PC-3 (cell line): ENCODE data around the gene RABGGTA. TPM values are rescaled to one million over a fixed set of nuclear protein-coding genes. Genes with fewer than 3 reads are reported as not detected.

ENCODE experiments used
- ATAC-seq: fragments of 200-7000 bp; cut with Tn5 transposase; 2 replicates; pipeline ENCODE4 v1.9.1; 2020; ENCODE audit warnings: mild to moderate bottlenecking, moderate library complexity
- BruUV-seq: library from RNA; stranded (reverse); fragments of 400-500 nt; replicated peaks from 2 replicates; lab custom pipeline; 2021; lab: Mats Ljungman, UMichigan
- CTCF ChIA-PET: fragments of 300-600 bp; sonication (Branson Sonifier 250); formaldehyde crosslinking; loops from one replicate; lab custom pipeline; 2022; ENCODE audit warnings: antibody characterized with exemption; lab: Charles Lee
- POLR2A ChIA-PET: fragments of 300-600 bp; sonication (Branson Sonifier 250); formaldehyde crosslinking; loops from one replicate; lab custom pipeline; 2022; ENCODE audit warnings: antibody characterized with exemption; ENCODE audit not compliant: unreplicated experiment; lab: Charles Lee
- DNase-seq: peaks from one replicate; pipeline ENCODE4 v3.0.0-alpha.2; 2015
- H2AFZ ChIP-seq: fragments of 300-600 bp; sonication (generic); 2 replicates; pipeline ENCODE4 v1.6.0; 2016; ENCODE audit warnings: antibody characterized with exemption, low read length
- H3F3A ChIP-seq: fragments of 300-600 bp; sonication (generic); one replicate; pipeline ENCODE4 v1.6.0; 2017; ENCODE audit warnings: antibody characterized with exemption, low read length, control low read depth, mild to moderate bottlenecking; ENCODE audit not compliant: unreplicated experiment
- H3K27ac ChIP-seq: fragments of 300-600 bp; sonication (generic); 2 replicates; pipeline ENCODE4 v1.5.1; 2016; ENCODE audit warnings: mild to moderate bottlenecking, low read length
- H3K27me3 ChIP-seq: fragments of 300-600 bp; sonication (generic); 2 replicates; pipeline ENCODE4 v1.6.1; 2016; ENCODE audit warnings: low read length, mixed read lengths
- H3K36me3 ChIP-seq: fragments of 300-600 bp; sonication (generic); 2 replicates; pipeline ENCODE4 v1.6.1; 2016; ENCODE audit warnings: low read depth, mixed run types, low read length, mixed read lengths
- H3K4me1 ChIP-seq: fragments of 300-600 bp; sonication (generic); 2 replicates; pipeline ENCODE4 v1.5.1; 2016; ENCODE audit warnings: low read length; ENCODE audit not compliant: insufficient read depth
- H3K4me2 ChIP-seq: fragments of 300-600 bp; sonication (generic); 2 replicates; pipeline ENCODE4 v1.6.0; 2016; ENCODE audit warnings: low read length
- H3K4me3 ChIP-seq: fragments of 300-600 bp; sonication (generic); 2 replicates; pipeline ENCODE4 v1.5.1; 2016; ENCODE audit warnings: mild to moderate bottlenecking, low read length, mixed read lengths
- H3K79me2 ChIP-seq: fragments of 300-600 bp; sonication (generic); 2 replicates; pipeline ENCODE4 v1.6.1; 2017; ENCODE audit warnings: low read length, mixed read lengths
- H3K9ac ChIP-seq: fragments of 300-600 bp; sonication (generic); 2 replicates; pipeline ENCODE4 v1.6.0; 2016; ENCODE audit warnings: mild to moderate bottlenecking, low read length
- H3K9me2 ChIP-seq: fragments of 300-600 bp; sonication (generic); replicated peaks from 2 replicates; pipeline ENCODE4 v1.6.1; 2016; ENCODE audit warnings: mixed run types, low read length, mixed read lengths
- H3K9me3 ChIP-seq: fragments of 300-600 bp; sonication (generic); 2 replicates; pipeline ENCODE4 v1.6.1; 2016; ENCODE audit warnings: low read length, mixed read lengths
- H4K20me1 ChIP-seq: fragments of 300-600 bp; sonication (generic); 2 replicates; pipeline ENCODE4 v1.6.1; 2016; ENCODE audit warnings: low read length, mixed read lengths
- EZH2 ChIP-seq: fragments of 300-600 bp; sonication (generic); IDR thresholded peaks from one replicate; pipeline ENCODE4 v1.6.1; 2017; ENCODE audit warnings: antibody characterized with exemption, mild to moderate bottlenecking, low read length; ENCODE audit not compliant: unreplicated experiment
- EZH2phosphoT487 ChIP-seq: fragments of 300-600 bp; sonication (generic); IDR thresholded peaks from 2 replicates; pipeline ENCODE4 v1.6.1; 2018; ENCODE audit warnings: mild to moderate bottlenecking, antibody characterized with exemption, low read length, borderline replicate concordance
- intact Hi-C: fragments of 100-400 bp; cut with micrococcal nuclease; formaldehyde crosslinking; loops from 2 replicates; pipeline ENCODE4 v1.9.0; 2023
- total RNA-seq: library from RNA; depleted of rRNA; stranded (reverse); fragments of >200 nt; gene quantifications from 2 replicates; pipeline ENCODE4 v1.2.3, GENCODE V29; 2014
- TF ChIP-seq, protein P1 (sequence below): fragments of 300-600 bp; sonication (generic); conservative IDR thresholded peaks from 2 replicates; pipeline ENCODE4 v1.5.1; 2017; ENCODE audit warnings: antibody characterized with exemption, low read depth, mild to moderate bottlenecking, low read length

Gene RABGGTA
- total RNA-seq, 1 experiment from 2014 or later, result 39.2 TPM

DNA sequence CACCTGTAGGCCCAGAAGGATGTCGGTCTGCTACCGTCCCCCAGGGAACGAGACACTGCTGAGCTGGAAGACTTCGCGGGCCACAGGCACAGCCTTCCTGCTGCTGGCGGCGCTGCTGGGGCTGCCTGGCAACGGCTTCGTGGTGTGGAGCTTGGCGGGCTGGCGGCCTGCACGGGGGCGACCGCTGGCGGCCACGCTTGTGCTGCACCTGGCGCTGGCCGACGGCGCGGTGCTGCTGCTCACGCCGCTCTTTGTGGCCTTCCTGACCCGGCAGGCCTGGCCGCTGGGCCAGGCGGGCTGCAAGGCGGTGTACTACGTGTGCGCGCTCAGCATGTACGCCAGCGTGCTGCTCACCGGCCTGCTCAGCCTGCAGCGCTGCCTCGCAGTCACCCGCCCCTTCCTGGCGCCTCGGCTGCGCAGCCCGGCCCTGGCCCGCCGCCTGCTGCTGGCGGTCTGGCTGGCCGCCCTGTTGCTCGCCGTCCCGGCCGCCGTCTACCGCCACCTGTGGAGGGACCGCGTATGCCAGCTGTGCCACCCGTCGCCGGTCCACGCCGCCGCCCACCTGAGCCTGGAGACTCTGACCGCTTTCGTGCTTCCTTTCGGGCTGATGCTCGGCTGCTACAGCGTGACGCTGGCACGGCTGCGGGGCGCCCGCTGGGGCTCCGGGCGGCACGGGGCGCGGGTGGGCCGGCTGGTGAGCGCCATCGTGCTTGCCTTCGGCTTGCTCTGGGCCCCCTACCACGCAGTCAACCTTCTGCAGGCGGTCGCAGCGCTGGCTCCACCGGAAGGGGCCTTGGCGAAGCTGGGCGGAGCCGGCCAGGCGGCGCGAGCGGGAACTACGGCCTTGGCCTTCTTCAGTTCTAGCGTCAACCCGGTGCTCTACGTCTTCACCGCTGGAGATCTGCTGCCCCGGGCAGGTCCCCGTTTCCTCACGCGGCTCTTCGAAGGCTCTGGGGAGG, 39.5 kb upstream of the RABGGTA start, which contains the start of gene LTB4R:
Gene LTB4R (plus strand): TSS at position 857 of the 959 bp plus-strand sequence. CDS start 4,150 bp downstream, outside the sequence.
- H3K4me3 ChIP-seq, result no peak within 1 kb of the TSS
- CTCF ChIA-PET, result no interaction called here

DNA sequence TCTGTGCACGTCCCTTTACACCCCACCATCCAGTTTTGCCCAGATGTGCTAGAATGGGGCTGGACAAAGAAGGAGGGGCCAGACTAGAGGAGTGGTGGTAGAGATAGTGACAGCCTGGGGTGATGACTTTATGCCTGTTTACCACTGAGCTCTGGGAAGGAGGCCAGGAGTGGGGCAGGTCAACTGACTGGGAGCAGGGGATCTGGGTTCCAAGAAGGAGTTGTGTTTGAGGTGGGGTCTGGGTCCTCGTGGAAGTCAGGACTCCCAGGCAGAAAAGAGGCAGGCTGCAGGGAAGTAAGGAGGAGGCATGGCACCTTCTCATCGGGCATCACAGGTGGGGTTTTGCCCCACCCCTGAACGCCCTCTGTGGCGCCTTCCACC, 38.9 kb upstream of the RABGGTA start:
- ChIA-PET CTCF (no interaction called here), POLR2A (no interaction called here)
- intact Hi-C loops, result no loop called here
- Histone ChIP-seq H3K27ac (no peak overlapping the region), H3K4me2 (no peak overlapping the region), H4K20me1 (no peaks in the 10 kb centered on the region), H3F3A (no peaks in the 10 kb centered on the region), H3K9me2 (no peaks in the 10 kb centered on the region), H3K9me3 (no peaks in the 10 kb centered on the region), H3K9ac (no peak overlapping the region), H2AFZ (no peak overlapping the region), H3K27me3 (no peaks in the 10 kb centered on the region), H3K4me3 (no peak overlapping the region), H3K36me3 (peaks cover 20% of the 10 kb centered on the region; the same call in 1 of the 2 replicates), H3K79me2 (no peaks in the 10 kb centered on the region), H3K4me1 (peaks cover 9% of the 10 kb centered on the region)
- TF ChIP-seq, protein P1, sequence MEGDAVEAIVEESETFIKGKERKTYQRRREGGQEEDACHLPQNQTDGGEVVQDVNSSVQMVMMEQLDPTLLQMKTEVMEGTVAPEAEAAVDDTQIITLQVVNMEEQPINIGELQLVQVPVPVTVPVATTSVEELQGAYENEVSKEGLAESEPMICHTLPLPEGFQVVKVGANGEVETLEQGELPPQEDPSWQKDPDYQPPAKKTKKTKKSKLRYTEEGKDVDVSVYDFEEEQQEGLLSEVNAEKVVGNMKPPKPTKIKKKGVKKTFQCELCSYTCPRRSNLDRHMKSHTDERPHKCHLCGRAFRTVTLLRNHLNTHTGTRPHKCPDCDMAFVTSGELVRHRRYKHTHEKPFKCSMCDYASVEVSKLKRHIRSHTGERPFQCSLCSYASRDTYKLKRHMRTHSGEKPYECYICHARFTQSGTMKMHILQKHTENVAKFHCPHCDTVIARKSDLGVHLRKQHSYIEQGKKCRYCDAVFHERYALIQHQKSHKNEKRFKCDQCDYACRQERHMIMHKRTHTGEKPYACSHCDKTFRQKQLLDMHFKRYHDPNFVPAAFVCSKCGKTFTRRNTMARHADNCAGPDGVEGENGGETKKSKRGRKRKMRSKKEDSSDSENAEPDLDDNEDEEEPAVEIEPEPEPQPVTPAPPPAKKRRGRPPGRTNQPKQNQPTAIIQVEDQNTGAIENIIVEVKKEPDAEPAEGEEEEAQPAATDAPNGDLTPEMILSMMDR, result no peak
- TF ChIP-seq EZH2phosphoT487, result no peak
- TF ChIP-seq EZH2, result no peak
- DNase-seq (no peak), ATAC-seq (no peak)
- no TSS peak for BruUV-seq

More for the DNA sequence above, 39.5 kb upstream of the RABGGTA start, which contains the start of gene LTB4R:
- no peaks in the 10 kb centered on the region for H3K27me3 ChIP-seq
- intact Hi-C loops, result no loop called here
- no peaks in the 10 kb centered on the region for H3K79me2 ChIP-seq
- H2AFZ ChIP-seq, result no peak within 1 kb of the TSS
- no peak within 1 kb of the TSS for H3K9ac ChIP-seq
- no peaks in the 10 kb centered on the region for H4K20me1 ChIP-seq
- BruUV-seq, result no TSS peak
- H3K36me3 ChIP-seq, result peaks cover 15% of the 10 kb centered on the region; the same call in 1 of the 2 replicates
- peaks cover 9% of the 10 kb centered on the region for H3K4me1 ChIP-seq
- no peak for TF ChIP-seq EZH2
- TF ChIP-seq, protein P1, result no peak
- TF ChIP-seq EZH2phosphoT487, result no peak
- H3K9me2 ChIP-seq, result no peaks in the 10 kb centered on the region
- no peak within 1 kb of the TSS for H3K27ac ChIP-seq
- no peaks in the 10 kb centered on the region for H3F3A ChIP-seq
- POLR2A ChIA-PET, result no interaction called here
- no peak within 1 kb of the TSS for H3K4me2 ChIP-seq
- DNase-seq, result no peak
- no peaks in the 10 kb centered on the region for H3K9me3 ChIP-seq
- no peak for ATAC-seq
